Trophoblast cell (in vitro differentiated cells and primary cell): ENCODE results near the gene DND1.
"Not testable (repeated sequence)": the region's sequence is repeated elsewhere in the genome, so short reads cannot be mapped to it uniquely, and the experiment has no call there.

Experiments
- DNase-seq, 2 donors: peaks; one replicate each; pipeline ENCODE4 v3.0.0-alpha.2; 2016
- H2AFZ ChIP-seq: 2 replicates; pipeline ENCODE4 v1.6.1; 2013; ENCODE audit warnings: low read length, moderate library complexity, mild to moderate bottlenecking; ENCODE audit not compliant: insufficient read depth, poor library complexity
- H2AK5ac ChIP-seq: 2 replicates; pipeline ENCODE4 v1.6.1; 2013; ENCODE audit warnings: mild to moderate bottlenecking, low read length
- H2BK120ac ChIP-seq: 2 replicates; pipeline ENCODE4 v1.6.1; 2013; ENCODE audit warnings: low read length, mild to moderate bottlenecking, moderate library complexity; ENCODE audit not compliant: insufficient read depth, poor library complexity
- H2BK12ac ChIP-seq: 2 replicates; pipeline ENCODE4 v1.6.1; 2013; ENCODE audit warnings: mild to moderate bottlenecking, low read length, moderate library complexity
- H2BK5ac ChIP-seq: 2 replicates; pipeline ENCODE4 v1.6.1; 2013; ENCODE audit warnings: low read length, low read depth, moderate library complexity, mild to moderate bottlenecking; ENCODE audit not compliant: poor library complexity
- H3K14ac ChIP-seq: 2 replicates; pipeline ENCODE4 v1.6.1; 2013; ENCODE audit warnings: mild to moderate bottlenecking, low read length
- H3K18ac ChIP-seq: 2 replicates; pipeline ENCODE4 v1.6.1; 2013; ENCODE audit warnings: mild to moderate bottlenecking, low read length
- H3K23ac ChIP-seq: 2 replicates; pipeline ENCODE4 v1.6.1; 2013; ENCODE audit warnings: low read length
- H3K27ac ChIP-seq: 2 replicates; pipeline ENCODE4 v1.5.1; 2013; ENCODE audit warnings: low read depth, mild to moderate bottlenecking, inconsistent platforms, low read length, moderate library complexity
- H3K27me3 ChIP-seq: 2 replicates; pipeline ENCODE4 v1.6.1; 2013; ENCODE audit warnings: inconsistent platforms, mild to moderate bottlenecking, low read length, moderate library complexity; ENCODE audit not compliant: insufficient read depth
- H3K36me3 ChIP-seq, 2 experiments: 1 replicate in 1 of 2; 2 replicates in 1 of 2; pipeline ENCODE4 v1.6.1; 2013; ENCODE audit warnings: low read length in 2 of 2, mild to moderate bottlenecking in 2 of 2, moderate library complexity in 1 of 2; ENCODE audit not compliant: insufficient read depth in 2 of 2, control insufficient read depth in 1 of 2
- H3K4ac ChIP-seq: 2 replicates; pipeline ENCODE4 v1.6.1; 2013; ENCODE audit warnings: low read depth, mild to moderate bottlenecking, low read length, moderate library complexity
- H3K4me1 ChIP-seq, 2 experiments: 1 replicate in 1 of 2; 2 replicates in 1 of 2; pipeline ENCODE4 v1.6.1; 2013; ENCODE audit warnings: low read length in 2 of 2, mild to moderate bottlenecking in 2 of 2, moderate library complexity in 1 of 2; ENCODE audit not compliant: insufficient read depth in 2 of 2, control insufficient read depth in 1 of 2
- H3K4me2 ChIP-seq: 2 replicates; pipeline ENCODE4 v1.6.1; 2013; ENCODE audit warnings: inconsistent platforms, mild to moderate bottlenecking, low read length, moderate library complexity
- H3K4me3 ChIP-seq: 2 replicates; pipeline ENCODE4 v1.5.1; 2013; ENCODE audit warnings: mild to moderate bottlenecking, low read depth, low read length, inconsistent platforms
- H3K79me1 ChIP-seq: one replicate; pipeline ENCODE4 v1.6.1; 2013; ENCODE audit warnings: low read length
- H3K79me2 ChIP-seq: 2 replicates; pipeline ENCODE4 v1.6.1; 2013; ENCODE audit warnings: low read length, mild to moderate bottlenecking; ENCODE audit not compliant: control insufficient read depth, insufficient read depth, poor library complexity
- H3K9ac ChIP-seq: 2 replicates; pipeline ENCODE4 v1.6.1; 2013; ENCODE audit warnings: mild to moderate bottlenecking, low read length
- H3K9me3 ChIP-seq: 2 replicates; pipeline ENCODE4 v1.6.1; 2013; ENCODE audit warnings: low read depth, mild to moderate bottlenecking, control low read depth, inconsistent platforms, low read length; ENCODE audit not compliant: insufficient read depth
- H4K12ac ChIP-seq: 2 replicates; pipeline ENCODE4 v1.6.1; 2013; ENCODE audit warnings: low read depth, mild to moderate bottlenecking, low read length, moderate library complexity
- H4K8ac ChIP-seq: 2 replicates; pipeline ENCODE4 v1.6.1; 2013; ENCODE audit warnings: low read depth, mild to moderate bottlenecking, low read length, moderate library complexity
- H4K91ac ChIP-seq: one replicate; pipeline ENCODE4 v1.6.1; 2013; ENCODE audit warnings: low read depth, mild to moderate bottlenecking, low read length, moderate library complexity
- WGBS: extraction: QIAGEN DNeasy Blood & Tissue Kit; methylation state at CpG from one replicate; pipeline ENCODE4 v1.1.7; 2013; ENCODE audit warnings: missing lambda C conversion rate; ENCODE audit not compliant: insufficient read length, insufficient coverage; ENCODE audit errors: extremely low coverage; 5-methylcytosine and 5-hydroxymethylcytosine counted together

Gene DND1

DNA sequence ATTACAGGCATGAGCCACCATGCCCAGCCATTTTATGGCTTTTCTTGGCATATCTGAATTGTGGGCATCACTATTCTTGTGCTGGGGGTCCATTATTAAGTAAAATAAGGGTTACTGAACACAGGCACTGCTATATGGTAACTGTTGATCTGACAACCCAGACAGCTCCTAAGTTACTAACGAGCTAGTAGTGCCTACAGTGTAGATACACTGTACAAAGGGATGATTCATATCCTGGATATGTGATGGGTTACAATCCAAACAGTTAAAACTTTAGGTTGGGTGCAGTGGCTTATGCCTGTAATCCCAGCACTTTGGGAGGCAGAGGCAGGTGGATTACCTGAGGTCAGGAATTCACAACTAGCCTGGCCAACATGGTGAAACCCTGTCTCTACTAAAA lies 44.7 kb downstream of the DND1 start:
- H3K4me1 ChIP-seq = no peaks in the 10 kb centered on the region
- no peak overlapping the region for H2BK12ac ChIP-seq
- no peak overlapping the region for H3K4me2 ChIP-seq
- H3K36me3 ChIP-seq = peaks cover 0 to 2% of the 10 kb centered on the region in 2 experiments
- no peak overlapping the region for H3K14ac ChIP-seq
- H3K4ac ChIP-seq = no peak overlapping the region
- H2BK120ac ChIP-seq = no peak overlapping the region
- H3K27ac ChIP-seq = no peak overlapping the region
- no peak overlapping the region for H4K12ac ChIP-seq
- H3K27me3 ChIP-seq = no peaks in the 10 kb centered on the region
- H3K4me3 ChIP-seq = no peak overlapping the region
- no CpG with 5 or more reads among the region's 1 CpG for WGBS
- H3K18ac ChIP-seq = no peak overlapping the region
- H2AK5ac ChIP-seq = no peak overlapping the region
- no peak overlapping the region for H3K23ac ChIP-seq
- no peak overlapping the region for H2AFZ ChIP-seq
- no peak overlapping the region for H4K91ac ChIP-seq
- no peaks in the 10 kb centered on the region for H3K79me2 ChIP-seq
- H3K9me3 ChIP-seq = peaks cover 26% of the 10 kb centered on the region
- DNase-seq = peak in 1 of 2 donors; percentile 21
- no peak overlapping the region for H4K8ac ChIP-seq
- H3K9ac ChIP-seq = no peak overlapping the region
- H3K79me1 ChIP-seq = no peaks in the 10 kb centered on the region
- no peak overlapping the region for H2BK5ac ChIP-seq

DNA sequence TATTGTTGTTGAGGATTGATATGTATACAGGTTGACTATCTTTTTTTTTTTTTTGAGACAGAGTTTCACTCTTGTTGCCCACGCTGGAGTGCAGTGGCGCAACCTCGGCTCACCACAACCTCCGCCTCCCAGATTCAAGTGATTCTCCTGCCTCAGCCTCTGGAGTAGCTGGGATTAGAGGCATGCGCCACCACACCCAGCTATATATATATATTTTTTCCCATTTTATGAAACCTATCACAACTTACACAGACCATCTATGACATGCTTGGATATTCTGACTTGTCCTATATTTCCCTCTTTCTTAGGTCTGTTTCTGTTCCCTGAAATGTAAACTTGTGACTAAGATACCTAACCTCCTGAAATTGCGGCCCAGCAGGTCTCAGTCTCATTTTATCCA lies 45.4 kb downstream of the DND1 start:
- H3K4ac ChIP-seq = no peak overlapping the region
- no peak overlapping the region for H3K4me2 ChIP-seq
- no peak overlapping the region for H2AFZ ChIP-seq
- H3K27ac ChIP-seq = no peak overlapping the region
- H3K79me2 ChIP-seq = no peaks in the 10 kb centered on the region
- no peaks in the 10 kb centered on the region for H3K79me1 ChIP-seq
- H3K4me3 ChIP-seq = no peak overlapping the region
- no CpG with 5 or more reads among the region's 6 CpGs for WGBS
- no peak overlapping the region for H3K14ac ChIP-seq
- no peak overlapping the region for H3K9ac ChIP-seq
- DNase-seq = no peak
- no peak overlapping the region for H4K8ac ChIP-seq
- H3K4me1 ChIP-seq = no peaks in the 10 kb centered on the region
- peaks cover 23% of the 10 kb centered on the region for H3K9me3 ChIP-seq
- H3K27me3 ChIP-seq = no peaks in the 10 kb centered on the region
- no peak overlapping the region for H2AK5ac ChIP-seq
- no peak overlapping the region for H2BK120ac ChIP-seq
- H2BK5ac ChIP-seq = no peak overlapping the region
- H3K23ac ChIP-seq = no peak overlapping the region
- no peak overlapping the region for H3K18ac ChIP-seq
- peaks cover 0 to 2% of the 10 kb centered on the region in 2 experiments for H3K36me3 ChIP-seq
- no peak overlapping the region for H4K12ac ChIP-seq
- H4K91ac ChIP-seq = no peak overlapping the region
- H2BK12ac ChIP-seq = no peak overlapping the region

DNA sequence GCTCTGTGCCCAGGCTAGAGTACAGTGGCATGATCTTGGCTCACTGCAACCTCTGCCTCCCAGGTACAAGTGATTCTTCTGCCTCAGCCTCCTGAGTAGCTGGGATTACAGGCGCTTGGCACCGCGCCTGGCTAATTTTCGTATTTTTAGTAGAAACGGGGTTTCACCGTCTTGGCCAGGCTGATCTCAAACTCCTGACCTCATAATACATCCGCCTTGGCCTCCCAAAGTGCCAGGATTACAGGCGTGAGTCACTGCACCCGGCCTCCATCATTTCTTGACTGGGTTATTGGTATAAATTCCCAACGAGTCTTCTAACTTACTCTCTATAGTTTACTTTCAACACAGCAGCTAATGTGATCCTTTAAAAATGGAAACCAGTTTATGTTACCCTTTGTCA lies 48.5 kb downstream of the DND1 start:
- not testable (repeated sequence) for H3K79me1 ChIP-seq, H3K4ac ChIP-seq, H3K79me2 ChIP-seq, H3K9me3 ChIP-seq, H3K14ac ChIP-seq, H3K18ac ChIP-seq, H2BK5ac ChIP-seq, DNase-seq, H2AK5ac ChIP-seq, H2AFZ ChIP-seq, H2BK12ac ChIP-seq, H4K8ac ChIP-seq, H2BK120ac ChIP-seq, H3K4me2 ChIP-seq, H3K23ac ChIP-seq, H3K9ac ChIP-seq, H3K36me3 ChIP-seq, H4K12ac ChIP-seq, H3K4me3 ChIP-seq, H3K27ac ChIP-seq, H4K91ac ChIP-seq, H3K27me3 ChIP-seq, H3K4me1 ChIP-seq
- no CpG with 5 or more reads among the region's 10 CpGs for WGBS

DNA sequence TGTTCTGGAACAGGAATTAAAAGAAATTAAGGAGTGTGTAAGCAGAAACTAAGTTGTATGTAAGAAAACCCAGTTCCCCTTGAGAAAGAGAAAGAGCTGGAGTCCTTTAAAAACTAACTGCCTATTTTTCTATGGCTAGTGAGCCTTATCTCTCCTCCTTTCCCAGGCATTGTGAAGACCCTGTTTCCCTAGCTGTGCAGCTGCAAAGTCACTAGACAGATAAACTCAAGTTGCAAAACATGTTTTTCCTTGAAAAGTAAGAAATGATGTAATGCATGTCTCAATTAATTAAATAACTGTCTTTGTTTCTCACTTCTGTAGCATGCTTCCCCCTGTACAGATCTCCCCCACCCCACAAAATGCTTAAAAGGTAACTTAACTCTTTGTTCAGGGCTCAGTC lies 50.3 kb downstream of the DND1 start:
- not testable (repeated sequence) for H3K79me1 ChIP-seq, DNase-seq, H3K4me1 ChIP-seq, H3K4me2 ChIP-seq, H3K79me2 ChIP-seq, H2AFZ ChIP-seq, H3K18ac ChIP-seq, H3K23ac ChIP-seq, H3K9ac ChIP-seq, H3K4me3 ChIP-seq, H2BK5ac ChIP-seq, H4K91ac ChIP-seq, H4K8ac ChIP-seq, H2BK120ac ChIP-seq, H3K36me3 ChIP-seq, H3K27ac ChIP-seq, H3K4ac ChIP-seq, H4K12ac ChIP-seq, H3K14ac ChIP-seq, H3K9me3 ChIP-seq, H3K27me3 ChIP-seq, H2AK5ac ChIP-seq, H2BK12ac ChIP-seq
